HG02852 (cell line): ENCODE data around the gene TNNC1.

Experiments used
- ATAC-seq: cut with Tn5 transposase; IDR thresholded peaks from one replicate; pipeline ENCODE4 v1.9.1; 2021; ENCODE audit warnings: mild to moderate bottlenecking, moderate library complexity; ENCODE audit not compliant: unreplicated experiment

TNNC1 gene

DNA sequence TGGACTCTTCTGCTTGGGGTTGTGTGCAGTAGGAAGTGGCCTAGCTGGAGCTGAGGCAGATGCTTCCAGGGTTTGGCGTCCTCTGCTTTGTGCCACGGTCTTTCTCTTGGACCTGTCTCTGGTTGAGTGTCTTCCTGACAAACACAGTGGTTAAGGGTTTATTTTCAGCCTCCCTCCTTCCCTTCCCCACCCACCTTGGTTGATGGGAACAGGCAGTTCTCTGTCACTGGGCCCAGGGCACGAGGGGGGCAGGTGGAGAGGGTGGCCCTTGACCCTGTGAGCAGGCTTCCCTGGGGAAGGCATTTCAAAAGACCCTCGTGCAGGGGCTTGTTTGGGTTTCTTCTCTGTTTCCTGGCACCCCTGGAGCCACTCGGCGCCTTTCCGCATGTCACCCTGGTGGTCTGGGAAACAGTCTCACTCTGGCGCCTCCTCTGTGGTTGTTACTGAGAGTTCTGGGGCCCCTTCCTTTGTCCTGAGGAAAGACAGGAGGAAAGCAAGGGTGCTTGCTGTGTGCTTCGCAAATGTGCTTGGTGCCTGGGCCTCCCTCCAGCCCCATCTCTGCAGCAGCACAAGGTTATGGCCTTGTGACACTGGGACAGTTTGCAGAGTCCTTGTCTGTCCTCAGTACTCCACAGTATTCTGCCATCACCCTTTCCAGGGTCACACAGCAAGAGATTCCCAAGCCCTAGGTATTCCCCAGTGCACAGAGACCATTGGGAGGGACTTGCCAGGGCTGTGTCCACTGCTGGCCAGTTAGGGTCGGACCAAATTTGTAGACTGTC lies 31.0 kb upstream of the TNNC1 start:
- ATAC-seq: no peak

DNA sequence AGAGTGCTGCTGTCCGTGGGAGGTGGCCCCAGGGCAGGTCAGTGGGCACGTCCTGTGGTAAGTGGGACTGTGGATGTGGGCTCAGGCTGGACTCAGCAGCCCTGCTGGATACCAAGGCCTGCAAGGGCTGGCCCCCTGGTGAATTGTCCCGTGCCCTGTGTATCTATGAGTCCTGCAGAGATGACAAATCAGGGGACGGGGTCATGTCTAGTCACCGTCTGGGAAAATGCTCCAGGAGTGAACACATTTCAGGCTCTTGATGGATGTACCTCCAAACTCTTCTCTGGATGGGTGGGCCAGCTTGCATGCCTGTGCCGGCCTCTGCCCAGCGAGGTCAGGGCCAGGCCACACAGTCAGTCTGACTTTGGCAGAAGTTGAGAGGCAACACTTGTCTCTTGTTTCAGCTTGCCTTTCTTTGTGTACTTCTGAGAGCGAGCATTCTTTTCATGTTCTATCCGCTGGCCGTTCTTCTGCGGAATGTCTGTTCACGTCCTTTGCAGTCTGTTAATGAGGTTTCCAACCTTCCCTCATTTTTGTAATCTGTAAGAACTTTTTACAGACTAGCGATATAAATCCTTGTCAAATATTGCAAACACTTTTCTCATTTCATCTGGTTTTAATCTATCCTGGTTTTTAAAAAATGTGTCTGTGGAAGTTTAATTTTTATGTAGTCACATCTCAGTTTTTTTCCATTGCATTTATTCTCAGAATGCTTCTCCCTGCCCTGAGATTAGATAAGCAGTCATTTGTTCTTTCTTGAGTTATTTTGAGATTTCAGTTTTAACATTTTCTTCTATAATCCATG lies 29.9 kb upstream of the TNNC1 start:
- ATAC-seq: no peak

GRCh38 chr3:52483081-52483480 lies 29.2 kb upstream of the TNNC1 start:
- ATAC-seq: no peak

- ATAC-seq: no peak
Measured at GRCh38 chr3:52481819-52482521, 28.1 kb upstream of the TNNC1 start.

- ATAC-seq: no peak
Measured at GRCh38 chr3:52480768-52481715, 27.2 kb upstream of the TNNC1 start.

- ATAC-seq: no peak
Measured at GRCh38 chr3:52479877-52480575, 26.2 kb upstream of the TNNC1 start.

DNA sequence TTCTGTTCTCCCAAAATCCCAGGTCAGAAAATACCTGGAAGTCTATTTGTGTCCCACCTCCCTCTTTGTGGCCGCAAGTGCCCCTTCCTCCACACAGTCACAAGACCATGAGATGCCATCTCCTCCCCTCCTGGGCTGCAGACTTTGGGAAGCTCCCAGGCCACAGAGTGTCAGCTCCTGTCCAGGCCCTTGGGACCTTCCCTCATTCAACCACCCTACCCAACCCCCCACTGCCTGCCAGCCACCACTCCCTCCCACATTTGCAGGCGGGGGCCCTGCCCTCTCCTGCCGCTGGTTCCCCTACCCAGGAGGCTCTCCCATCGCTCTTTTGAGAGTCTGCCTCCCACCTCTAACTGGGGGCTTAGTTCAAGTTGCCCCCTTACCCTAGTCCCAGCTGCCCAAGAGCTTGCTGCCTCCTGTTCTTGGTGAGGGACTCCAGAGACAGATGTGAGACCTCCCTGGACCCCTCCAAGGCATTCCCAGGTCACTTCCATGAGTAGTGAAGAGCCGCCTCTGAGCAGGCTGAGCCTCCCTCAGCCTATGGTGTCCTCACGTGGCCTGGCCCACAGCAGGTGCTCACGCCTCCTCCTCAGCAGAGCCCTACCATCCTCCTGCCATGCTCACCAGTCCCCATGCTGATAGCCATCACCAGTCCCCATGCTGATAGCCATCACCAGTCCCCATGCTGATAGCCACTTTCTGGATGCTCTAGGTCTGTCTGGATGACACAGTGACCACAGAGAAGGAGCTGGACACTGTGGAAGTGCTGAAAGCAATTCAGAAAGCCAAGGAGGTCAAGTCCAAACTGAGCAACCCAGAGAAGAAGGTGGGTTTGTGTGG lies 25.4 kb upstream of the TNNC1 start:
- ATAC-seq: no peak

DNA sequence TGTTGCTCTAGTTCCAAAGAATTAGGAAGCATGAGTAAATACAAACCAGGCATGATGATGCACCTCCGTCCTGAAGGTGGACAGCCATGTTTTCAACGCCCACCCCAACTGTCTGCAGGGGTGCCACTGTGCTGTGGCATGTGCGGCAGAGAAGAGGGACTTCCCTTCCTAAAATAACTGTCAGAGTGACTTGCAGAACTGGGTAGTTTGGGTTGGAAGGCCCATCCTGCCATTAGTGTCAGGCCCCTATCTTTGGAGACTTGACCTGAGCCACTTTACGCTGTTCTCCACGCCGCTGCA lies 23.9 kb upstream of the TNNC1 start:
- no peak for ATAC-seq

GRCh38 chr3:52477076-52477795 lies 23.4 kb upstream of the TNNC1 start:
- no peak for ATAC-seq

- ATAC-seq: no peak
Measured at GRCh38 chr3:52473026-52473425, 19.2 kb upstream of the TNNC1 start.

GRCh38 chr3:52472239-52473000 lies 18.6 kb upstream of the TNNC1 start:
- no peak for ATAC-seq

DNA sequence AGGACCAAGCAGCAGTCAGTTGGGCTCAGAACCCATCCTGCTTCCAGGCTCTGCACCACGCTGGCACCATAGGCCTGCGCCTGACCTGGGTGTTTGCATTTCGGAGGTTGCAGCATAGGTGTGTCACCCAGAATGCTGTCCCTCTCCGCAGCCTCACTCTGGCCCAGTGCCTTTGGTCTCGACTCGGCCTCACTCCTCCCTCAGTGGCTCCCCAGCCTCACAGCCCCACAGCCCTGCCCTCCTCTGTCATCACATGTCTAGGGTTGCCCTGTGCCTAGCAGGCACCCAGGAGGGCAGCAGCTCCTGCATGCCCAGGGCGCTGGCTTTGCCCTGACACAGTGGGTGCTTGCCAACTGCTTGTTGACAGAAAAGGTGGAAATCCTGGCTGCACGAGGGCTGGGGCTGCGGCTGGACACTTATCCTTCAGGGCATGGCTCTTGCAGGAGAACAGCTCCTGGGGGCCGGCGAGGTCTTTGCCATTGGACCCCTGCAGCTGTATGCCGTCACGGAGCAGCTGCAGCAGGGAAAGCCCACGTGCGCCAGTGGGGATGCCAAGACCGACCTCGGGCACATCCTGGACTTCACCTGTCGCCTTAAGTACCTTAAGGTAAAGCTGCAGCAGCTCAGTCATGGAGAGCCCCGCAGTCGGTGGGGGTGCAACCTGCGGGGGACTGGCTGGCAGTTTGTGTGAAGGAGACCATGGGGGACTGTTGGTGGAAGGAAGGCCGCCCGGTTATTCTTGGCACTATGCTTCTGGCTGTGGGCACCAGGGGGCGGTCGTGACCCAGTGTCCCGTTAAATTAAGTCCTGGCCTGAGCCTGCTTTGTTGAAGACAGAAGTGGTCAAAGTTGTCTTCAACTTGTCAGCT lies 17.8 kb upstream of the TNNC1 start:
- ATAC-seq: no peak

DNA sequence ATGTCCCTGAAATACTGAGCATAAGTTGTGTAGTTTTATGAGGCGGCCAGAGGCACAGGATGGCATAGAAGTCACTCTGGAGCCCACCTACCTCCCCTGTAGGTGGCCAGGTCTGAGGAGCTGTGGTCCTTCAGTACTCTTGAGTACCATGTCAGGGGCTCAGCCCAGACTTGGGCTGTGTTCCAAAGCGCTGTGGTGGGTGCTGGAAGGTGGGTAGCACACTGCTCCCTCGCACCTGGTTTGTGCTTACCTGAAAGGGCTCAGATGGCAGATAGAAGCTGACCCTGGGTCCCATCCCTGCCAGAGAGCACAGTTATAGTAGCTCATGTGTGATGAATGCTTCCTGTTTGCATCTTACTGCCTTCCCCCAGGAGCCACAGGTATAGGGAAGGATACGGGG lies 17.1 kb upstream of the TNNC1 start:
- ATAC-seq: no peak

DNA sequence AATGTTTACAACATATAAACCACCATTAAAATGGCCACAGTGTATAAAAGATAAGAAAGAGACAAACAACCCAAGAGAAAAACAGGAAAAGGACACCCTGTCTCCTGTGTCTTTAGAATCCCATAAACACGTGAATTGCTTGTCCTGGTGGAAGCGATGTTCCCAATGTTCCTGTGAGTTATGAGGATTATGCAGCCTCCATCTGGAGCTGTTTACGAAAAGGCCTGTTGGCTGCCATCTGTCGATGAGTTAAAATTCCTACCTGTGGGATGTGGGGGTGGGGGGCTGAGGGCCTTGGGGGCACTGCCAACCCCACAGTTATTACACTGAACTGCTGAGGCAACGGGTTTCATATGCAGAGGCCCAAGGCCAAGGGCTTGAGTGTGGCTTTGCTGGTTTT lies 15.2 kb upstream of the TNNC1 start:
- ATAC-seq: no peak

- ATAC-seq: no peak
Measured at GRCh38 chr3:52468336-52468735, 14.5 kb upstream of the TNNC1 start.

- ATAC-seq: no peak
Measured at GRCh38 chr3:52463416-52463815, 9.6 kb upstream of the TNNC1 start.

DNA sequence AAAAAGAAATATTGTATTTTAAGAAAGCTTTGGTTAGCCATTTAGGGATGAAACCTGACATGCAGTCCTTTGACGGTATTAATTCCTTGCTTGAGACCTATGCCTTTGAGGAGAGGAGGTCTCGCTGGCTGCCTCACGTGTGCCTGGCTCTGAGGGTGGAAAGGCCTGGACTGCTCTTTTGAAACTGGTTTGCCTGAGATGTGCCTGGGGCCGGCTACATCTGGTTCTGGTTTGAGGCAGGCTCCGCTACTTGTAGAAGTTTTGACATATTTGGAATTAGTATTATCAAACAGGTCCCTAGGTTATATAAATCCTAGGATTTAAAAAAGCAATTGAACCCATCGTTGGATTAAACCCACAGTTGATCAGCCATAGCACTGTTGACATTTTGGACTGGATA lies 8.0 kb upstream of the TNNC1 start:
- ATAC-seq: no peak
